Stomach (tissue), 9 donors: ENCODE measurements around the gene TLCD3A. TPM values are rescaled to one million over a fixed set of nuclear protein-coding genes. Genes with fewer than 3 reads are reported as not detected.

Experiments used
- DNase-seq, 2 donors: peaks; one replicate each; pipeline versions ENCODE4 v3.0.0 to v3.0.0-alpha.2; 2013 to 2019
- H3K27ac ChIP-seq, 5 donors: fragments of 200-600 bp in 4 of 5; sonication (generic) in 4 of 5; one replicate each; pipeline ENCODE4 v1.5.1; 2013 to 2019; ENCODE audit warnings: mild to moderate bottlenecking in 1 of 5, moderate library complexity in 1 of 5
- H3K27me3 ChIP-seq, 3 donors: fragments of 200-600 bp; sonication (generic); one replicate each; pipeline ENCODE4 v1.5.1; 2017 to 2019; ENCODE audit warnings: mixed run types in 1 of 3
- H3K36me3 ChIP-seq, 4 donors: fragments of 200-600 bp; sonication (generic); 1 replicate in 3 of 4; 2 replicates in 1 of 4; pipeline ENCODE4 v1.5.1; 2016 to 2019
- H3K4me1 ChIP-seq, 4 donors: fragments of 200-600 bp; sonication (generic); one replicate each; pipeline ENCODE4 v1.5.1; 2016 to 2019
- H3K4me3 ChIP-seq, 4 donors: fragments of 200-600 bp; sonication (generic) in 3 of 4; one replicate each; pipeline ENCODE4 v1.5.1; 2016 to 2019; ENCODE audit warnings: mild to moderate bottlenecking in 1 of 4
- H3K9me3 ChIP-seq, 4 donors: fragments of 200-600 bp; sonication (generic); one replicate each; pipeline ENCODE4 v1.5.1; 2016 to 2019
- EP300 ChIP-seq: sonication (generic); formaldehyde crosslinking; IDR thresholded peaks from one replicate; pipeline ENCODE4 v1.6.1; 2017; ENCODE audit warnings: antibody characterized with exemption
- POLR2A ChIP-seq, 4 donors: fragments of 450-650 bp; IDR thresholded peaks; one replicate each; pipeline ENCODE4 v1.6.1; 2016; ENCODE audit warnings: antibody characterized with exemption in 4 of 4, control low read depth in 2 of 4, mild to moderate bottlenecking in 1 of 4, moderate library complexity in 1 of 4
- POLR2AphosphoS5 ChIP-seq, 3 donors: sonication (generic); formaldehyde crosslinking; IDR thresholded peaks; one replicate each; pipeline ENCODE4 v1.6.1; 2016; ENCODE audit warnings: antibody characterized with exemption in 3 of 3
- WGBS, 5 donors: extraction: QIAGEN DNeasy Blood & Tissue Kit in 3 of 5; methylation state at CpG; one replicate each; pipeline versions ENCODE4 v1.1.5 to v1.1.7; 2013 to 2018; 5-methylcytosine and 5-hydroxymethylcytosine counted together
- intact Hi-C: fragments of 100-400 bp; cut with DNase I; formaldehyde crosslinking; loops from one replicate; pipeline ENCODE4 v1.15.1; 2023; ENCODE audit warnings: low total_unique reads
- polyA plus RNA-seq, 3 donors: library from polyadenylated mRNA; stranded (reverse); fragments of 200-250 nt; gene quantifications; one replicate each; pipeline ENCODE4 v1.2.3, GENCODE V29; 2013
- total RNA-seq, 5 donors: library from RNA; depleted of rRNA; stranded (reverse); fragments of >200 nt; gene quantifications; one replicate each; pipeline versions ENCODE4 v1.1.0 to v1.2.3, GENCODE V29; 2014 to 2016
- TF ChIP-seq, protein P1 (sequence below), 7 experiments: fragments of 450-650 bp in 4 of 7; fragments of 200-600 bp in 3 of 7; sonication (generic) in 3 of 7; IDR thresholded peaks; one replicate each; pipeline ENCODE4 v1.5.1; 2016 to 2019; ENCODE audit warnings: antibody characterized with exemption in 7 of 7, control low read depth in 2 of 7, mild to moderate bottlenecking in 1 of 7
- donor health status: healthy with polysubstance abuse.
- donor health status: Bipolar disorder and iron deficiency.
- donor health status: healthy.

The TLCD3A gene
- total and polyA plus RNA-seq, 8 donors, result 0.58 to 33.2 (median 11.8) TPM

GRCh38 chr17:742147-742793 lies 9.9 kb downstream of the TLCD3A start:
- 82 to 87% (median 84%) methylated on average over 11 of the region's 11 CpGs for WGBS, 5 donors
- H3K27ac ChIP-seq, result no peak overlapping the region
- H3K4me3 ChIP-seq, result no peak overlapping the region
- no peak for TF ChIP-seq POLR2AphosphoS5 (IDR thresholded peaks at IDR 0.05)
- no peak for TF ChIP-seq EP300
- TF ChIP-seq, protein P1, sequence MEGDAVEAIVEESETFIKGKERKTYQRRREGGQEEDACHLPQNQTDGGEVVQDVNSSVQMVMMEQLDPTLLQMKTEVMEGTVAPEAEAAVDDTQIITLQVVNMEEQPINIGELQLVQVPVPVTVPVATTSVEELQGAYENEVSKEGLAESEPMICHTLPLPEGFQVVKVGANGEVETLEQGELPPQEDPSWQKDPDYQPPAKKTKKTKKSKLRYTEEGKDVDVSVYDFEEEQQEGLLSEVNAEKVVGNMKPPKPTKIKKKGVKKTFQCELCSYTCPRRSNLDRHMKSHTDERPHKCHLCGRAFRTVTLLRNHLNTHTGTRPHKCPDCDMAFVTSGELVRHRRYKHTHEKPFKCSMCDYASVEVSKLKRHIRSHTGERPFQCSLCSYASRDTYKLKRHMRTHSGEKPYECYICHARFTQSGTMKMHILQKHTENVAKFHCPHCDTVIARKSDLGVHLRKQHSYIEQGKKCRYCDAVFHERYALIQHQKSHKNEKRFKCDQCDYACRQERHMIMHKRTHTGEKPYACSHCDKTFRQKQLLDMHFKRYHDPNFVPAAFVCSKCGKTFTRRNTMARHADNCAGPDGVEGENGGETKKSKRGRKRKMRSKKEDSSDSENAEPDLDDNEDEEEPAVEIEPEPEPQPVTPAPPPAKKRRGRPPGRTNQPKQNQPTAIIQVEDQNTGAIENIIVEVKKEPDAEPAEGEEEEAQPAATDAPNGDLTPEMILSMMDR (IDR thresholded peaks at IDR 0.05), result no peak
- TF ChIP-seq POLR2A (IDR thresholded peaks at IDR 0.05), result no peak
- intact Hi-C loops, result no loop called here
- DNase-seq, result no peak
- no peaks in the 10 kb centered on the region for H3K27me3 ChIP-seq
- no peaks in the 10 kb centered on the region for H3K9me3 ChIP-seq
- peaks cover 0 to 5% (median under 1%) of the 10 kb centered on the region in 4 donors for H3K4me1 ChIP-seq
- peaks cover 55 to 99% (median 96%) of the 10 kb centered on the region in 4 donors for H3K36me3 ChIP-seq

DNA sequence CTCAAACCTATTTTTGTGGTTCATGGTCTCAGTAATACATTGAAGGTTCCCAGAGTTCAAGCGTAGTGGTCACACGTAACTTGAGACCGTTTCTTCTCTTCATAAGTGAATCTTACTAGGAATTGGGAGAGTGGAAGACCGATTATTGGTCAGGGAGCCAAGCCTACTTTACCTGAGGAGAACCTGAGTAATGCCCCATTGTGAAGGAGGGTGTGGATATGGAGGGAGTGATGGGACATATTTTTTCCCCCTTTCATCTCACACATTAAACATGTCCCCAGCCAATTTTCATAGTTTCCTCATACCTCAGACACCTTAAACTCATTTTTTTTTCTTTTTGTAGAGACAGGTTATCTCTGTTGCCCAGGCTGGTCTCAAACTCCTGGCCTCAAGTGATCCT lies 10.7 kb downstream of the TLCD3A start:
- Histone ChIP-seq H3K27me3 (no peaks in the 10 kb centered on the region), H3K4me3 (no peak overlapping the region), H3K36me3 (peaks cover 64 to 100% (median 97%) of the 10 kb centered on the region in 4 donors), H3K9me3 (no peaks in the 10 kb centered on the region), H3K27ac (no peak overlapping the region), H3K4me1 (no peaks in the 10 kb centered on the region)
- 90 to 95% (median 93%) methylated on average over 4 of the region's 4 CpGs for WGBS, 5 donors
- no peak for DNase-seq
- TF ChIP-seq POLR2AphosphoS5 (IDR thresholded peaks at IDR 0.05) (no peak), EP300 (no peak), POLR2A (IDR thresholded peaks at IDR 0.05) (no peak)
- TF ChIP-seq, protein P1 (IDR thresholded peaks at IDR 0.05), result no peak
- intact Hi-C loops, result no loop called here

- no peaks in the 10 kb centered on the region for H3K27me3 ChIP-seq
- 73 to 91% (median 81%) methylated on average over 8 to 9 of the region's 9 CpGs for WGBS, 5 donors
- no peak for DNase-seq
- no peak overlapping the region for H3K4me3 ChIP-seq
- peaks cover 65 to 86% (median 84%) of the 10 kb centered on the region in 4 donors for H3K36me3 ChIP-seq
- H3K9me3 ChIP-seq, result no peaks in the 10 kb centered on the region
- intact Hi-C loops, result no loop called here
- TF ChIP-seq, protein P1 (IDR thresholded peaks at IDR 0.05), result no peak
- TF ChIP-seq POLR2A (IDR thresholded peaks at IDR 0.05) (no peak), EP300 (no peak), POLR2AphosphoS5 (IDR thresholded peaks at IDR 0.05) (no peak)
- no peak overlapping the region for H3K27ac ChIP-seq
- H3K4me1 ChIP-seq, result peaks cover 0 to 4% (median under 1%) of the 10 kb centered on the region in 4 donors
Measured at GRCh38 chr17:744937-745336, 12.5 kb downstream of the TLCD3A start.

DNA sequence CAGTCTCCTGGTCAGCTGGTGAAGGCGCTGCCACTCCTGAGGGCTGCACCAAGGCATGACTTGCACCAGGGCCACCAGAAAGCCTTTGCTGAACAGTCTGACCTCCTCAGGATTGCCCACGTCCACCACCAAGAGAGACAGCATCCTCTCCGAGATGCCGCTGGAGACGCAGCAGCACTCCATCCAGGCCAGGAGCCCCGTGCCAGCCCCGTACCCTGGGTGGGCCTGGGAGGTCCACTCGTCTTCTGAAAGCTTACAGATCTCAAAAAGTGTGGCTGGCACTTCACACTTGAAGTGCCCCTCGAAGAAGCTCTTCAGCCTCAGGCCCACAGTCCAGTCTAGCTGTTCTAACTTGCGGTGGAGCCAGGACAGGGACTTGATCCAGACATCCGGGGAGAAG lies 13.0 kb downstream of the TLCD3A start:
- intact Hi-C loops, result no loop called here
- H3K4me3 ChIP-seq, result no peak overlapping the region
- 85 to 97% (median 93%) methylated on average over 6 to 11 of the region's 11 CpGs for WGBS, 5 donors
- no peak overlapping the region for H3K27ac ChIP-seq
- H3K36me3 ChIP-seq, result peaks cover 65 to 81% (median 79%) of the 10 kb centered on the region in 4 donors
- no peak for DNase-seq
- peaks cover 4 to 9% (median 5%) of the 10 kb centered on the region in 4 donors for H3K4me1 ChIP-seq
- no peaks in the 10 kb centered on the region for H3K27me3 ChIP-seq
- H3K9me3 ChIP-seq, result no peaks in the 10 kb centered on the region
- no peak for TF ChIP-seq POLR2A (IDR thresholded peaks at IDR 0.05)
- no peak for TF ChIP-seq POLR2AphosphoS5 (IDR thresholded peaks at IDR 0.05)
- no peak for TF ChIP-seq EP300
- TF ChIP-seq, protein P1 (IDR thresholded peaks at IDR 0.05), result no peak
